NCI-H345 treated with DMSO at 0.1 percent for 48 hours (cell line): Measurements from ENCODE around the gene ELOVL7.
"Not testable (repeated sequence)": the region's sequence is repeated elsewhere in the genome, so short reads cannot be mapped to it uniquely, and the experiment has no call there.

Experiments
- DNase-seq: peaks from one replicate; lab custom pipeline; 2025; ENCODE audit not compliant: unreplicated experiment; lab: John Stamatoyannopoulos, UW

Gene ELOVL7

GRCh38 chr5:60843936-60844905 lies at the start of gene ELOVL7:
Gene ELOVL7 (minus strand): TSS chr5:60844269. CDS start chr5:60787397, 56,872 bp downstream.
- peak; percentile 59 for DNase-seq

GRCh38 chr5:60893521-60893920 lies 49.5 kb upstream of the ELOVL7 start:
- no peak for DNase-seq

- DNase-seq = no peak
Observed at GRCh38 chr5:60891667-60892066, 47.6 kb upstream of the ELOVL7 start.

GRCh38 chr5:60888359-60889061 lies 44.4 kb upstream of the ELOVL7 start:
- no peak for DNase-seq

- no peak for DNase-seq
Observed at GRCh38 chr5:60887746-60888145, 43.7 kb upstream of the ELOVL7 start.

- no peak for DNase-seq
Observed at GRCh38 chr5:60887096-60887495, 43.0 kb upstream of the ELOVL7 start.

- no peak for DNase-seq
Observed at GRCh38 chr5:60886158-60886557, 42.1 kb upstream of the ELOVL7 start.

GRCh38 chr5:60883229-60883628 lies 39.2 kb upstream of the ELOVL7 start:
- no peak for DNase-seq

GRCh38 chr5:60872892-60873291 lies 28.8 kb upstream of the ELOVL7 start:
- DNase-seq = no peak

GRCh38 chr5:60870857-60871256 lies 26.8 kb upstream of the ELOVL7 start:
- no peak for DNase-seq

- not testable (repeated sequence) for DNase-seq
Observed at GRCh38 chr5:60860572-60860971, 16.5 kb upstream of the ELOVL7 start.

- no peak for DNase-seq
Observed at GRCh38 chr5:60856066-60856465, 12.0 kb upstream of the ELOVL7 start.

GRCh38 chr5:60852940-60853339 lies 8.9 kb upstream of the ELOVL7 start:
- DNase-seq = no peak

- no peak for DNase-seq
Observed at GRCh38 chr5:60852317-60852716, 8.2 kb upstream of the ELOVL7 start.

GRCh38 chr5:60851626-60852025 lies 7.6 kb upstream of the ELOVL7 start:
- DNase-seq = no peak

GRCh38 chr5:60846298-60846697 lies 2.2 kb upstream of the ELOVL7 start:
- DNase-seq = no peak

- no peak for DNase-seq
Observed at GRCh38 chr5:60843386-60843935, 608 bp downstream of the ELOVL7 start.

- DNase-seq = peak; percentile 8
Observed at GRCh38 chr5:60842871-60843385, 1.1 kb downstream of the ELOVL7 start.

- no peak for DNase-seq
Observed at GRCh38 chr5:60841361-60841760, 2.7 kb downstream of the ELOVL7 start.

- no peak for DNase-seq
Observed at GRCh38 chr5:60836131-60836530, 7.9 kb downstream of the ELOVL7 start.

- DNase-seq = no peak
Observed at GRCh38 chr5:60835554-60835953, 8.5 kb downstream of the ELOVL7 start.

- no peak for DNase-seq
Observed at GRCh38 chr5:60833520-60833919, 10.5 kb downstream of the ELOVL7 start.
